ENCODE data around the gene KLF9.

GRCh38 chr9:70382709-70383605 lies 31.5 kb downstream of the KLF9 start:
- TF ChIP-seq, protein P1, sequence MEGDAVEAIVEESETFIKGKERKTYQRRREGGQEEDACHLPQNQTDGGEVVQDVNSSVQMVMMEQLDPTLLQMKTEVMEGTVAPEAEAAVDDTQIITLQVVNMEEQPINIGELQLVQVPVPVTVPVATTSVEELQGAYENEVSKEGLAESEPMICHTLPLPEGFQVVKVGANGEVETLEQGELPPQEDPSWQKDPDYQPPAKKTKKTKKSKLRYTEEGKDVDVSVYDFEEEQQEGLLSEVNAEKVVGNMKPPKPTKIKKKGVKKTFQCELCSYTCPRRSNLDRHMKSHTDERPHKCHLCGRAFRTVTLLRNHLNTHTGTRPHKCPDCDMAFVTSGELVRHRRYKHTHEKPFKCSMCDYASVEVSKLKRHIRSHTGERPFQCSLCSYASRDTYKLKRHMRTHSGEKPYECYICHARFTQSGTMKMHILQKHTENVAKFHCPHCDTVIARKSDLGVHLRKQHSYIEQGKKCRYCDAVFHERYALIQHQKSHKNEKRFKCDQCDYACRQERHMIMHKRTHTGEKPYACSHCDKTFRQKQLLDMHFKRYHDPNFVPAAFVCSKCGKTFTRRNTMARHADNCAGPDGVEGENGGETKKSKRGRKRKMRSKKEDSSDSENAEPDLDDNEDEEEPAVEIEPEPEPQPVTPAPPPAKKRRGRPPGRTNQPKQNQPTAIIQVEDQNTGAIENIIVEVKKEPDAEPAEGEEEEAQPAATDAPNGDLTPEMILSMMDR (IDR thresholded peaks at IDR 0.05), result no peak
- TF ChIP-seq EZH2 (IDR thresholded peaks at IDR 0.05; ENCODE audit: borderline replicate concordance, insufficient read depth, low read depth, low read length, poor library complexity, severe bottlenecking), result no peak

Data from B cell (primary cell).